HepG2 (cell line): ENCODE measurements around the gene CEACAM16. TPM values are rescaled to one million over a fixed set of nuclear protein-coding genes. Genes with fewer than 3 reads are reported as not detected.

ENCODE experiments used
- ADNP ChIP-seq: sonication (generic); formaldehyde crosslinking; IDR thresholded peaks from 2 replicates; pipeline ENCODE4 v1.4.0; 2020; ENCODE audit warnings: missing genetic modification reagents
- AGO1 ChIP-seq: fragments of 200-400 bp; formaldehyde crosslinking; IDR thresholded peaks from 2 replicates; pipeline ENCODE4 v1.6.1; 2017; ENCODE audit warnings: mild to moderate bottlenecking, low read depth, low read length, moderate library complexity; ENCODE audit not compliant: poor library complexity, severe bottlenecking
- ARNT ChIP-seq: fragments of 450-650 bp; IDR thresholded peaks from 2 replicates; pipeline ENCODE4 v1.6.1; 2017
- BCL3 ChIP-seq: sonication (generic); formaldehyde crosslinking; IDR thresholded peaks from 2 replicates; pipeline ENCODE4 v1.5.1; 2020; ENCODE audit warnings: mild to moderate bottlenecking, missing genetic modification reagents, moderate library complexity
- ELF3 ChIP-seq: IDR thresholded peaks from 2 replicates; pipeline ENCODE4 v1.6.1; 2016; ENCODE audit warnings: missing genetic modification reagents, missing compliant biosample characterization
- ESRRA ChIP-seq: sonication (generic); formaldehyde crosslinking; IDR thresholded peaks from 2 replicates; pipeline ENCODE4 v1.5.1; 2020; ENCODE audit warnings: mild to moderate bottlenecking, low read depth, missing genetic modification reagents
- FOXC1 ChIP-seq: sonication (generic); formaldehyde crosslinking; IDR thresholded peaks from 2 replicates; pipeline ENCODE4 v1.8.0; 2022; ENCODE audit warnings: mild to moderate bottlenecking, missing genetic modification reagents, borderline replicate concordance
- GATAD2A ChIP-seq: IDR thresholded peaks from 2 replicates; pipeline ENCODE4 v1.6.1; 2016
- HMG20B ChIP-seq: conservative IDR thresholded peaks from 2 replicates; pipeline ENCODE4 v1.6.1; 2016; ENCODE audit warnings: missing genetic modification reagents, missing compliant biosample characterization
- MBD4 ChIP-seq: IDR thresholded peaks from 2 replicates; pipeline ENCODE4 v1.6.1; 2012; ENCODE audit warnings: low read length, inconsistent platforms, borderline replicate concordance
- MLX ChIP-seq: IDR thresholded peaks from 2 replicates; pipeline ENCODE4 v1.6.1; 2016
- POLR2G ChIP-seq: fragments of 200-400 bp; formaldehyde crosslinking; IDR thresholded peaks from 2 replicates; pipeline ENCODE4 v1.6.1; 2018; ENCODE audit warnings: mild to moderate bottlenecking, low read depth, low read length, moderate library complexity
- REL ChIP-seq: sonication (generic); formaldehyde crosslinking; conservative IDR thresholded peaks from 2 replicates; pipeline ENCODE4 v1.8.0; 2022; ENCODE audit warnings: mild to moderate bottlenecking, missing genetic modification reagents, moderate library complexity
- RELA ChIP-seq: sonication (generic); formaldehyde crosslinking; IDR thresholded peaks from 2 replicates; pipeline ENCODE4 v1.4.0; 2020; ENCODE audit warnings: missing genetic modification reagents
- XRCC5 ChIP-seq: fragments of 200-400 bp; formaldehyde crosslinking; optimal IDR thresholded peaks from 2 replicates; pipeline ENCODE3; 2017; ENCODE audit warnings: mild to moderate bottlenecking, low read length
- ZBTB33 ChIP-seq: sonication (generic); formaldehyde crosslinking; IDR thresholded peaks from 2 replicates; pipeline ENCODE4 v1.4.0; 2020; ENCODE audit warnings: missing genetic modification reagents
- ZBTB46 ChIP-seq: sonication (generic); formaldehyde crosslinking; IDR thresholded peaks from 2 replicates; pipeline ENCODE4 v1.4.0; 2020; ENCODE audit warnings: mild to moderate bottlenecking, missing genetic modification reagents, borderline replicate concordance
- ZBTB8A ChIP-seq: sonication (generic); formaldehyde crosslinking; IDR thresholded peaks from 2 replicates; pipeline ENCODE4 v1.4.0; 2020; ENCODE audit warnings: mild to moderate bottlenecking, low read depth, missing genetic modification reagents, borderline replicate concordance
- ZNF20 ChIP-seq: sonication (generic); formaldehyde crosslinking; IDR thresholded peaks from 2 replicates; pipeline ENCODE4 v1.4.0; 2020; ENCODE audit warnings: mild to moderate bottlenecking, moderate library complexity, missing genetic modification reagents
- ZNF253 ChIP-seq: sonication (generic); formaldehyde crosslinking; IDR thresholded peaks from 2 replicates; pipeline ENCODE4 v1.8.0; 2022; ENCODE audit warnings: mild to moderate bottlenecking, missing genetic modification reagents, borderline replicate concordance
- ZNF362 ChIP-seq: sonication (generic); formaldehyde crosslinking; IDR thresholded peaks from 2 replicates; pipeline ENCODE4 v1.4.0; 2020; ENCODE audit warnings: missing genetic modification reagents, mild to moderate bottlenecking, borderline replicate concordance
- ZNF598 ChIP-seq: sonication (generic); formaldehyde crosslinking; IDR thresholded peaks from 2 replicates; pipeline ENCODE4 v1.5.1; 2020; ENCODE audit warnings: mild to moderate bottlenecking, missing genetic modification reagents, borderline replicate concordance
- ZNF605 ChIP-seq: sonication (generic); formaldehyde crosslinking; IDR thresholded peaks from 2 replicates; pipeline ENCODE4 v1.8.0; 2022; ENCODE audit warnings: mild to moderate bottlenecking, missing genetic modification reagents
- ZNF614 ChIP-seq: IDR thresholded peaks from 2 replicates; pipeline ENCODE4 v1.6.1; 2018; ENCODE audit warnings: missing biosample characterization, missing genetic modification reagents, inconsistent platforms, borderline replicate concordance
- ZNF816 ChIP-seq: sonication (generic); formaldehyde crosslinking; IDR thresholded peaks from 2 replicates; pipeline ENCODE4 v1.8.0; 2022; ENCODE audit warnings: missing genetic modification reagents, mild to moderate bottlenecking, borderline replicate concordance
- polyA plus RNA-seq, 8 experiments: library from polyadenylated mRNA; depleted of rRNA in 3 of 8; stranded (reverse) in 7 of 8; unstranded in 1 of 8; fragments of >200 nt; fragmentation: Illumina TruSeq in 4 of 8; extraction: Trizol in 4 of 8; gene quantifications; 2 replicates each; pipeline versions ENCODE4 v1.2.1 to v1.2.3, GENCODE V29; 2011 to 2016; ENCODE audit warnings: low read depth in 4 of 8, missing spikeins in 1 of 8, mixed read lengths in 1 of 8; ENCODE audit not compliant: insufficient read depth in 1 of 8
- total RNA-seq, 5 experiments: library from RNA; depleted of rRNA; stranded (reverse); fragments of >200 nt; fragmentation: Illumina TruSeq; extraction: Trizol; gene quantifications; 2 replicates each; pipeline ENCODE4 v1.2.3, GENCODE V29; 2016; ENCODE audit warnings: low read depth in 1 of 5

The CEACAM16 gene
- total and polyA plus RNA-seq, 2 of the 13 experiments (the other 11 are each of a cell fraction or from before 2014, with no cell fraction given), result not detected

DNA sequence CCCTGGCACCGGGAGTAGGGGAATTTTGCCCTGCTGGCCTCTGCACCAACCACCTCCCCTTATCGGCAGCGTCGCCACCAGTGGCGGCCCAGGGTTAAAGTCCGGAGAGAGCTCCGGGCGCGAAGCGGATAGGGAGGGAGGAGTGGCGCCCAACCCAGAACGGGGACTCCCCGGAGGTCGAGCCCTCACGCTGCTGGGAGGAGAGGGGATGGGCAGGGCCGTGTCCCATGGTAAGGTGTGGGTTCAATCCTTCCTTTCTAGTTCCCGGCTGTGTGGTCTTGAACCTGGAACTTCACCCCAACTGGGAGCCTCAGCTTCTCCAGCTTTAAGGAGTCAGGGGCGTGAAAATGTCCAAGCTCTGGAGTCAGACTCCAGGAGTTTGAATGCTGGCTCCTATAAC is 26.3 kb downstream of the CEACAM16 start (continued):
- TF ChIP-seq ZBTB33 (no peak), ZNF816 (CRISPR knock-in tag) (no peak), ZBTB46 (CRISPR knock-in tag) (no peak), ZNF20 (CRISPR knock-in tag) (no peak), GATAD2A (CRISPR knock-in tag) (peak; percentile 77), ZNF253 (no peak), ADNP (CRISPR knock-in tag) (no peak), ARNT (no peak), XRCC5 (peak; percentile 72), BCL3 (CRISPR knock-in tag) (peak; percentile 94), RELA (CRISPR knock-in tag) (peak; percentile 92), FOXC1 (CRISPR knock-in tag) (no peak), ZNF598 (CRISPR knock-in tag) (no peak), REL (no peak), ZNF614 (CRISPR knock-in tag) (peak; percentile 19; the same call in 1 of the 2 replicates), ELF3 (CRISPR knock-in tag) (no peak), ZNF605 (no peak), ZBTB8A (no peak), MBD4 (no peak), MLX (CRISPR knock-in tag) (no peak), HMG20B (CRISPR knock-in tag) (no peak), POLR2G (peak; percentile 34; the same call in 1 of the 2 replicates), ESRRA (CRISPR knock-in tag) (peak; percentile 69; the same call in 1 of the 2 replicates), ZNF362 (CRISPR knock-in tag) (peak; percentile 22; the same call in 1 of the 2 replicates), AGO1 (no peak)
